HEK293 (cell line): ENCODE data around the gene SLC9A9.

ENCODE experiments used
- ATF2 ChIP-seq: fragments of 450-650 bp; formaldehyde crosslinking; IDR thresholded peaks from 2 replicates; pipeline ENCODE4 v1.5.1; 2016; ENCODE audit warnings: missing biosample characterization, missing genetic modification characterization, low read depth
- REPIN1 ChIP-seq: fragments of 450-650 bp; formaldehyde crosslinking; IDR thresholded peaks from 2 replicates; pipeline ENCODE4 v1.5.1; 2017; ENCODE audit warnings: missing biosample characterization, missing genetic modification characterization, low read depth
- SETDB1 ChIP-seq: IDR thresholded peaks from one replicate; pipeline ENCODE4 v1.6.1; 2017; ENCODE audit warnings: mild to moderate bottlenecking, low read length, moderate library complexity, mixed read lengths; ENCODE audit not compliant: insufficient read length
- TCF7L2 ChIP-seq: IDR thresholded peaks from 2 replicates; pipeline ENCODE4 v1.6.1; 2011; ENCODE audit warnings: low read depth, mild to moderate bottlenecking, inconsistent platforms, low read length, moderate library complexity, borderline replicate concordance
- ZNF211 ChIP-seq: fragments of 450-650 bp; formaldehyde crosslinking; IDR thresholded peaks from 2 replicates; pipeline ENCODE4 v1.5.1; 2016; ENCODE audit warnings: low read depth, missing biosample characterization, missing genetic modification characterization
- ZNF366 ChIP-seq: fragments of 450-650 bp; formaldehyde crosslinking; conservative IDR thresholded peaks from 2 replicates; pipeline ENCODE4 v1.5.1; 2016; ENCODE audit warnings: missing biosample characterization, missing genetic modification characterization
- ZNF513 ChIP-seq: fragments of 450-650 bp; IDR thresholded peaks from 2 replicates; pipeline ENCODE4 v1.5.1; 2018; ENCODE audit warnings: missing biosample characterization, missing genetic modification characterization
- ZNF837 ChIP-seq: fragments of 450-650 bp; formaldehyde crosslinking; IDR thresholded peaks from 2 replicates; pipeline ENCODE4 v1.5.1; 2016; ENCODE audit warnings: missing biosample characterization, missing genetic modification characterization
- TF ChIP-seq, protein P1 (sequence below): fragments of 450-650 bp; formaldehyde crosslinking; IDR thresholded peaks from 2 replicates; pipeline ENCODE4 v1.5.1; 2016; ENCODE audit warnings: missing biosample characterization, missing genetic modification characterization
- TF ChIP-seq, protein P2 (sequence below): fragments of 450-650 bp; formaldehyde crosslinking; IDR thresholded peaks from 2 replicates; pipeline ENCODE4 v1.5.1; 2016; ENCODE audit warnings: missing biosample characterization, missing genetic modification characterization

GRCh38 chr3:143652118-143652517 is 196.2 kb downstream of the SLC9A9 start:
- TF ChIP-seq ATF2, result no peak
- TF ChIP-seq, protein P1, sequence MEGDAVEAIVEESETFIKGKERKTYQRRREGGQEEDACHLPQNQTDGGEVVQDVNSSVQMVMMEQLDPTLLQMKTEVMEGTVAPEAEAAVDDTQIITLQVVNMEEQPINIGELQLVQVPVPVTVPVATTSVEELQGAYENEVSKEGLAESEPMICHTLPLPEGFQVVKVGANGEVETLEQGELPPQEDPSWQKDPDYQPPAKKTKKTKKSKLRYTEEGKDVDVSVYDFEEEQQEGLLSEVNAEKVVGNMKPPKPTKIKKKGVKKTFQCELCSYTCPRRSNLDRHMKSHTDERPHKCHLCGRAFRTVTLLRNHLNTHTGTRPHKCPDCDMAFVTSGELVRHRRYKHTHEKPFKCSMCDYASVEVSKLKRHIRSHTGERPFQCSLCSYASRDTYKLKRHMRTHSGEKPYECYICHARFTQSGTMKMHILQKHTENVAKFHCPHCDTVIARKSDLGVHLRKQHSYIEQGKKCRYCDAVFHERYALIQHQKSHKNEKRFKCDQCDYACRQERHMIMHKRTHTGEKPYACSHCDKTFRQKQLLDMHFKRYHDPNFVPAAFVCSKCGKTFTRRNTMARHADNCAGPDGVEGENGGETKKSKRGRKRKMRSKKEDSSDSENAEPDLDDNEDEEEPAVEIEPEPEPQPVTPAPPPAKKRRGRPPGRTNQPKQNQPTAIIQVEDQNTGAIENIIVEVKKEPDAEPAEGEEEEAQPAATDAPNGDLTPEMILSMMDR (tag by site-specific recombination), result no peak
- no peak for TF ChIP-seq ZNF513 (tag by site-specific recombination)
- TF ChIP-seq REPIN1 (tag by site-specific recombination), result no peak
- no peak for TF ChIP-seq TCF7L2
- TF ChIP-seq SETDB1, result no peak
- TF ChIP-seq, protein P2, sequence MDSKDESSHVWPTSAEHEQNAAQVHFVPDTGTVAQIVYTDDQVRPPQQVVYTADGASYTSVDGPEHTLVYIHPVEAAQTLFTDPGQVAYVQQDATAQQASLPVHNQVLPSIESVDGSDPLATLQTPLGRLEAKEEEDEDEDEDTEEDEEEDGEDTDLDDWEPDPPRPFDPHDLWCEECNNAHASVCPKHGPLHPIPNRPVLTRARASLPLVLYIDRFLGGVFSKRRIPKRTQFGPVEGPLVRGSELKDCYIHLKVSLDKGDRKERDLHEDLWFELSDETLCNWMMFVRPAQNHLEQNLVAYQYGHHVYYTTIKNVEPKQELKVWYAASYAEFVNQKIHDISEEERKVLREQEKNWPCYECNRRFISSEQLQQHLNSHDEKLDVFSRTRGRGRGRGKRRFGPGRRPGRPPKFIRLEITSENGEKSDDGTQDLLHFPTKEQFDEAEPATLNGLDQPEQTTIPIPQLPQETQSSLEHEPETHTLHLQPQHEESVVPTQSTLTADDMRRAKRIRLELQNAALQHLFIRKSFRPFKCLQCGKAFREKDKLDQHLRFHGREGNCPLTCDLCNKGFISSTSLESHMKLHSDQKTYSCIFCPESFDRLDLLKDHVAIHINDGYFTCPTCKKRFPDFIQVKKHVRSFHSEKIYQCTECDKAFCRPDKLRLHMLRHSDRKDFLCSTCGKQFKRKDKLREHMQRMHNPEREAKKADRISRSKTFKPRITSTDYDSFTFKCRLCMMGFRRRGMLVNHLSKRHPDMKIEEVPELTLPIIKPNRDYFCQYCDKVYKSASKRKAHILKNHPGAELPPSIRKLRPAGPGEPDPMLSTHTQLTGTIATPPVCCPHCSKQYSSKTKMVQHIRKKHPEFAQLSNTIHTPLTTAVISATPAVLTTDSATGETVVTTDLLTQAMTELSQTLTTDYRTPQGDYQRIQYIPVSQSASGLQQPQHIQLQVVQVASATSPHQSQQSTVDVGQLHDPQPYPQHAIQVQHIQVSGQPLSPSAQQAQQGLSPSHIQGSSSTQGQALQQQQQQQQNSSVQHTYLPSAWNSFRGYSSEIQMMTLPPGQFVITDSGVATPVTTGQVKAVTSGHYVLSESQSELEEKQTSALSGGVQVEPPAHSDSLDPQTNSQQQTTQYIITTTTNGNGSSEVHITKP (tag by site-specific recombination), result no peak
- TF ChIP-seq ZNF211, result no peak
- TF ChIP-seq ZNF837 (tag by site-specific recombination), result no peak
- TF ChIP-seq ZNF366 (tag by site-specific recombination), result no peak
